GM10248 (cell line): ENCODE measurements around the gene HSD17B4.

Experiments
- CTCF ChIA-PET: fragments of 300-600 bp; sonication (Branson Sonifier 250); formaldehyde crosslinking; extraction: SDS; loops from one replicate; lab custom pipeline; 2021; ENCODE audit warnings: antibody characterized with exemption; lab: Yijun Ruan, JAX
- POLR2A ChIA-PET: fragments of 350-650 bp; sonication (Branson Sonifier 250); formaldehyde crosslinking; extraction: SDS; loops from one replicate; lab custom pipeline; 2020; ENCODE audit warnings: antibody characterized with exemption; lab: Yijun Ruan, JAX
- DNase-seq: peaks from one replicate; pipeline ENCODE4 v3.0.0; 2012; ENCODE audit errors: extremely low spot score
- TF ChIP-seq, protein P1 (sequence below): IDR thresholded peaks from 2 replicates; pipeline ENCODE4 v1.5.1; 2012; ENCODE audit warnings: mild to moderate bottlenecking, low read depth; ENCODE audit errors: extremely low read depth, missing control alignments, control extremely low read depth

HSD17B4 gene

DNA sequence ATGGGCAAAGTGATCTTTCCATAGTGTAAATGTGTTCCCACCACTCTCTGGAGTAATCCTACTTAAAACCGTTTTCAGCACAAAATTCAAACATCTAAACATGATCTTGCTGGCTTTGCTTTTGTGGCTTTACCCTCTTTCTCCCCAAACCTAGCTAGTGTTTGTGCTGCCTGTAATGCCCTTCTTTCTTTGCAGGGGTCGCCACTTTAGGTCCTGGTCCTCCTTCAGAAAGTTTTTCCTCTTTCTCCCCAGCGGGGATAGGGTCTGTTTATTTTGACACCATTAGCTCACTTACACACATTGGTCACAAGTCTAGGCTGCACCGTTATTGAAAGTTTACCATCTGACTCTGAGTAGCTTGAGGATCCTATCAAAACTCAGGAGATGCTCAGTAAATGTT lies 736 bp upstream of the HSD17B4 start:
- ChIA-PET POLR2A (interaction anchor here (0.6 to 0.7 kb wide), 2 partner anchors 80 to 134 kb away, joined by 3 read pairs; no protein-coding TSS in a partner anchor), CTCF (interaction anchor here (0.7 to 3.2 kb wide), 7 partner anchors 11 to 464 kb away, joined by 3 to 12 read pairs (median 4); partner anchors contain the start of gene DTWD2)
- TF ChIP-seq, protein P1, sequence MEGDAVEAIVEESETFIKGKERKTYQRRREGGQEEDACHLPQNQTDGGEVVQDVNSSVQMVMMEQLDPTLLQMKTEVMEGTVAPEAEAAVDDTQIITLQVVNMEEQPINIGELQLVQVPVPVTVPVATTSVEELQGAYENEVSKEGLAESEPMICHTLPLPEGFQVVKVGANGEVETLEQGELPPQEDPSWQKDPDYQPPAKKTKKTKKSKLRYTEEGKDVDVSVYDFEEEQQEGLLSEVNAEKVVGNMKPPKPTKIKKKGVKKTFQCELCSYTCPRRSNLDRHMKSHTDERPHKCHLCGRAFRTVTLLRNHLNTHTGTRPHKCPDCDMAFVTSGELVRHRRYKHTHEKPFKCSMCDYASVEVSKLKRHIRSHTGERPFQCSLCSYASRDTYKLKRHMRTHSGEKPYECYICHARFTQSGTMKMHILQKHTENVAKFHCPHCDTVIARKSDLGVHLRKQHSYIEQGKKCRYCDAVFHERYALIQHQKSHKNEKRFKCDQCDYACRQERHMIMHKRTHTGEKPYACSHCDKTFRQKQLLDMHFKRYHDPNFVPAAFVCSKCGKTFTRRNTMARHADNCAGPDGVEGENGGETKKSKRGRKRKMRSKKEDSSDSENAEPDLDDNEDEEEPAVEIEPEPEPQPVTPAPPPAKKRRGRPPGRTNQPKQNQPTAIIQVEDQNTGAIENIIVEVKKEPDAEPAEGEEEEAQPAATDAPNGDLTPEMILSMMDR, result no peak
- no peak for DNase-seq

DNA sequence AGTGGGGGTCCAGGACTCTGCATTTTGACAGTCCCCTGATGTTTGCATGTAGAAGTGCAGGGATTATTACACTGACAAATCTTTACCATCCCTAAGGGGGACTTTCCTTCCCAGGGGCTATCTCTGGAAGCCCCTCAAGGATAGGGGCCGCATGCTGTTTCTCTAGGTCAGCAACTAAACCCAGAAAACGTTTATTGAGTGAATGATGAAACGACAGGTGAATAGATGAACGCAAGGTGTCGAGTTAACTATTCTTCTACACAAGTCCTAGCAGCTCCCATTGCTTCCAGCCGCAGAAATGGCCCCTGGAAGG lies 281 bp upstream of the HSD17B4 start:
- TF ChIP-seq, protein P1, result no peak
- POLR2A ChIA-PET, result interaction anchor here (0.6 to 0.7 kb wide), 2 partner anchors 80 to 134 kb away, joined by 3 read pairs; no protein-coding TSS in a partner anchor
- CTCF ChIA-PET, result interaction anchor here (0.7 to 3.2 kb wide), 6 partner anchors 10 to 464 kb away, joined by 3 to 12 read pairs (median 4); partner anchors contain the start of gene DTWD2
- no peak for DNase-seq

DNA sequence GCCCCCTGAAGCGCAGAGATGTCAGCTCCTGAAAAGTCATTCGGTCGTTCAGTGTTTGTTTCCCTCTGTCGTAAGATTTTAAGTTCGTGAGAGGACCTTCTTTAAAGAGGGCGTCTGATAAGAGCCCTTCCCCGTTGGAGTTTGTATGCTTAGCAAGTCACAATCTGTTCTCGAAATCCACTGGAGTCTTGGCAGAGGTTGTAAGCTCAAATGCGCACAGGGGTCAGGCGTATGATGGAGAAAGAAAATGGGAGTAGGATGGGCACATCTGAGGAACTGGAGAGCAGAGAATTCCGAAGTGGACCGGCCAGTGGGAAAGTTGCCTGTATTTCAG lies 710 bp downstream of the HSD17B4 start:
- CTCF ChIA-PET, result interaction anchor here (0.7 to 1.4 kb wide), 5 partner anchors 9 to 465 kb away, joined by 3 to 6 read pairs (median 3); partner anchors contain the start of gene DTWD2

DNA sequence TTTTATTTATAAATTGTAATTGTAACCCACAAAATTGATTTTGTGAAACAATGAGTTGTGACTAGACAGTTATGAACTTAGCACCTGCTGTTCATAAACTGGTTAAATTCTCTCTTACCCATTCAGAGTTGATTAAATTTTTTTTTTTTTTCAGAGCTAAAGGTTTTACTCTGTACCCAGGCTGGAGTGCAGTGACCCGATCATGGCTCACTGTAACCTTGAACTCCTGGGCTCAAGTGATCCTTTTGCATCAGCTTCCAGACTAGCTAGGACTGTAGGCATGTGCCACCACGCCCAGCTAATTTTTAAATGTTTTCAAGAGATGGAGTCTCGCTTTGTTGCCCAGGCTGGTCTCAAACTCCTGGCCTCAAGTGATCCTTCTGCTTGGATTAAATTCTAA lies 1.9 kb downstream of the HSD17B4 start:
- DNase-seq, result no peak
- POLR2A ChIA-PET, result no interaction called here
- TF ChIP-seq, protein P1, result no peak
- CTCF ChIA-PET, result interaction anchor here (0.5 to 1.1 kb wide), 3 partner anchors 16 to 436 kb away, joined by 3 to 4 read pairs (median 3); no protein-coding TSS in a partner anchor

More for the DNA sequence above, 710 bp downstream of the HSD17B4 start:
- POLR2A ChIA-PET, result no interaction called here
- TF ChIP-seq, protein P1, result no peak
- no peak for DNase-seq

DNA sequence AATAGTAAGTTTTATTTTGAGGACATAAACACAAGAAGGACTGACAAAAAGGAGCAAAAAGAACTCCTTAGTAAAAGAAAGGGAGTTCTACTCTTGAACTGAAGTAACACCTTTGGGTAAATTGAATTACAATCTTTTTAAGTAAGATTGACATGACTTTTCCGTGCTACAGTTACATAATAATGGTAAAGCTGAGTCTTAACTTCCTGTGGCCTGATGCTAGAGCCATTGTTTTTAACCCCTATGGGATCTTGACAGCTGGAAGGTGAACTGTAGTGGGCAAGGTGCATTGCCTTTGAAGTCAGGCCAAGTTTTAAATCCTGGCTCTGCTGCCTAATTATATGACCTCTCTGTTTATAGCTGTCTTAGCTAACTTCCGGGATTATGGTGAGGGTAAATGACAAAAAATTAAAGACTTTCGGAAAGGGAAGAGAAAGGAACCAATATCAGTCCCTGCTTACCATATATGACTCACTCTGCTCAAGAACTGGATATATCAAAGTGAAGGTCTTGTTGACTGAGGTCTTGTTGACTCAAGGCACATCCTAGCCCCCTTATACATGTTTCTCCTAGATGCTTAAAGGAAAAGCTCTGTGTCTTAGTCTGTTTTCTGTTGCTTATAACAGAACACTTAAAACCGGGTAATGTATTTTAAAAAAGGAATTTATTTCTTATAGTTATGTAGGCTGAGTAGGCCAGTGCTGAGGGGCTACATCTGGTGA lies 6.8 kb downstream of the HSD17B4 start:
- TF ChIP-seq, protein P1, result no peak
- DNase-seq, result no peak
- ChIA-PET CTCF (interaction anchor here (1.4 to 1.8 kb wide), 2 partner anchors 12 to 471 kb away, joined by 5 to 6 read pairs; no protein-coding TSS in a partner anchor), POLR2A (interaction anchor here (0.7 to 0.8 kb wide), 2 partner anchors 171 to 1441 kb away, joined by 3 read pairs; no protein-coding TSS in a partner anchor)

DNA sequence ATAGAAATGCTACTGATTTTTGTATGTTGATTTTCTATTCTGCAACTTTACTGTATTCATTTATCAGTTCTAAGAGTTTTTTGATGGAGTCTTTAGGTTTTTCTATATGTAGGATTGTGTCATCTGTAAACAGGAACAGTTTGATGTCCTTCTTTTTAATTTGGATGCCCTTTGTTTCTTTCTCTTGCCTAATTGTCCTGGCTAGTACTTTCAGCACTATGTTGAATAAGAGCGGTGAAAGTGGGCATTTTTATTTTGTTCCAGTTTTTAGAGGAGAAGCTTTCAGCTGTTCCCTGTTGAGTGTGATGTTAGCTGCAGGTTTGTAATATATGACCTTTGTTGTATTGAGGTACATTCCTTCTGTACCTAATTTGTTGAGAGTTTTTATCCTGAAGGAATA lies 13.3 kb downstream of the HSD17B4 start:
- DNase-seq, result no peak
- POLR2A ChIA-PET, result no interaction called here
- TF ChIP-seq, protein P1, result no peak
- CTCF ChIA-PET, result interaction anchor here (1.6 to 2.0 kb wide), 2 partner anchors 11 to 32 kb away, joined by 3 to 8 read pairs; no protein-coding TSS in a partner anchor
